Activated naive CD4-positive, alpha-beta T cell treated with anti-CD3 and anti-CD28 coated beads for 36 hours (primary cell): Measurements from ENCODE around the gene PHACTR3. TPM values are rescaled to one million over a fixed set of nuclear protein-coding genes. Genes with fewer than 3 reads are reported as not detected.

ENCODE experiments used
- CTCF ChIA-PET: fragments of 350-600 bp; sonication (Branson Sonifier 250); formaldehyde crosslinking; loops from one replicate; lab custom pipeline; 2021; ENCODE audit warnings: antibody characterized with exemption; lab: Charles Lee
- DNase-seq: peaks from one replicate; pipeline ENCODE4 v3.0.0-alpha.2; 2020
- H3K27ac Mint-ChIP-seq: one replicate; pipeline ENCODE4 v1.8.0; 2021; ENCODE audit warnings: mild to moderate bottlenecking, mixed read lengths
- H3K27me3 Mint-ChIP-seq: one replicate; pipeline ENCODE4 v1.8.0; 2021; ENCODE audit warnings: low read depth, mixed read lengths
- H3K36me3 Mint-ChIP-seq: one replicate; pipeline ENCODE4 v1.8.0; 2021; ENCODE audit warnings: low read depth, mixed read lengths
- H3K4me1 Mint-ChIP-seq: one replicate; pipeline ENCODE4 v1.8.0; 2021; ENCODE audit warnings: low read depth, mixed read lengths
- H3K4me3 Mint-ChIP-seq: one replicate; pipeline ENCODE4 v1.8.0; 2021; ENCODE audit warnings: mild to moderate bottlenecking, moderate library complexity, mixed read lengths
- H3K9me3 Mint-ChIP-seq: one replicate; pipeline ENCODE4 v1.8.0; 2021; ENCODE audit warnings: mixed read lengths
- intact Hi-C: fragments of 100-400 bp; cut with micrococcal nuclease; formaldehyde crosslinking; loops from one replicate; pipeline ENCODE4 v1.15.1; 2023
- total RNA-seq, 2 experiments: library from RNA; stranded (reverse); gene quantifications; one replicate each; pipeline ENCODE4 v1.2.3, GENCODE V29; 2021

The PHACTR3 gene
- total RNA-seq, 2 experiments from 2014 or later = not detected

GRCh38 chr20:59831024-59831915 lies 226.9 kb downstream of the PHACTR3 start:
- H3K36me3 Mint-ChIP-seq = no peaks in the 10 kb centered on the region
- H3K4me3 Mint-ChIP-seq = no peak overlapping the region
- H3K27me3 Mint-ChIP-seq = peaks cover 24% of the 10 kb centered on the region
- H3K27ac Mint-ChIP-seq = no peak overlapping the region
- CTCF ChIA-PET = no interaction called here
- intact Hi-C loops = no loop called here
- H3K9me3 Mint-ChIP-seq = no peaks in the 10 kb centered on the region
- no peak for DNase-seq
- H3K4me1 Mint-ChIP-seq = peaks cover 1% of the 10 kb centered on the region

- Mint-ChIP-seq H3K27ac (no peak overlapping the region), H3K4me3 (no peak overlapping the region), H3K9me3 (no peaks in the 10 kb centered on the region), H3K36me3 (no peaks in the 10 kb centered on the region), H3K4me1 (peaks cover 1% of the 10 kb centered on the region), H3K27me3 (peaks cover 30% of the 10 kb centered on the region)
- CTCF ChIA-PET = no interaction called here
- DNase-seq = no peak
- intact Hi-C loops = no loop called here
Measured at GRCh38 chr20:59831916-59832270, 227.6 kb downstream of the PHACTR3 start.

GRCh38 chr20:59832406-59833363 lies 228.3 kb downstream of the PHACTR3 start:
- H3K27ac Mint-ChIP-seq = no peak overlapping the region
- H3K4me3 Mint-ChIP-seq = no peak overlapping the region
- peaks cover 33% of the 10 kb centered on the region for H3K27me3 Mint-ChIP-seq
- intact Hi-C loops = no loop called here
- H3K4me1 Mint-ChIP-seq = peaks cover 1% of the 10 kb centered on the region
- DNase-seq = no peak
- no peaks in the 10 kb centered on the region for H3K9me3 Mint-ChIP-seq
- CTCF ChIA-PET = no interaction called here
- no peaks in the 10 kb centered on the region for H3K36me3 Mint-ChIP-seq

DNA sequence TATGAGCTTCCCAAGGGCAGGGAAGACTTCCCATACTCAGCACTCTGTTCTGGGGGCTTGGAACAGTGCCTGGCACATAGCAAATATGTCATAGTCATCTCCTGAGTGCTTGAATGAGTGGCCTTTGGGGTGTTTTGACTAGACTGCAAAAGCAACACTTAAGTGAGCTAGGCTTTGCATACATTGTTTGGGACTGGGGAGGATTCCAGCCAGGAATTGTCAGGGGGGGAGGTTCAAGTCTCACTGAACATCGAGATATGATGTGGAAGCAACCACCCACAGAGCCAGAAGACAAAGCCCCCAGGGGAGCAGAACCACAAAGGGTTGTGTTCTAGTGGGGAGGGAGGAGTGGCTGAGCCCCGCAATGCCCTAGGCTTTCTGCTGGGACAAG lies 230.7 kb downstream of the PHACTR3 start:
- Mint-ChIP-seq H3K9me3 (no peaks in the 10 kb centered on the region), H3K4me3 (no peak overlapping the region), H3K27me3 (peaks cover 33% of the 10 kb centered on the region), H3K27ac (no peak overlapping the region), H3K4me1 (peaks cover 1% of the 10 kb centered on the region), H3K36me3 (no peaks in the 10 kb centered on the region)
- intact Hi-C loops = no loop called here
- CTCF ChIA-PET = interaction anchor here (1.3 to 1.6 kb wide), 2 partner anchors 13 to 15 kb away, joined by 3 read pairs; no protein-coding TSS in a partner anchor
- no peak for DNase-seq

- H3K4me3 Mint-ChIP-seq = no peak overlapping the region
Measured at GRCh38 chr20:59835448-59836395, 231.4 kb downstream of the PHACTR3 start.

GRCh38 chr20:59836767-59837166 lies 232.4 kb downstream of the PHACTR3 start:
- CTCF ChIA-PET = no interaction called here
- Mint-ChIP-seq H3K36me3 (no peaks in the 10 kb centered on the region), H3K4me3 (no peak overlapping the region), H3K9me3 (no peaks in the 10 kb centered on the region), H3K27ac (no peak overlapping the region), H3K4me1 (peaks cover 1% of the 10 kb centered on the region), H3K27me3 (peaks cover 33% of the 10 kb centered on the region)
- intact Hi-C loops = no loop called here
- DNase-seq = no peak

More at GRCh38 chr20:59835448-59836395, 231.4 kb downstream of the PHACTR3 start:
- H3K27me3 Mint-ChIP-seq = peaks cover 33% of the 10 kb centered on the region
- CTCF ChIA-PET = interaction anchor here (1.3 kb wide), 1 partner anchor 15 kb away, joined by 3 read pairs; no protein-coding TSS in a partner anchor
- H3K27ac Mint-ChIP-seq = no peak overlapping the region
- peaks cover 1% of the 10 kb centered on the region for H3K4me1 Mint-ChIP-seq
- intact Hi-C loops = no loop called here
- no peak for DNase-seq
- no peaks in the 10 kb centered on the region for H3K36me3 Mint-ChIP-seq
- H3K9me3 Mint-ChIP-seq = no peaks in the 10 kb centered on the region

DNA sequence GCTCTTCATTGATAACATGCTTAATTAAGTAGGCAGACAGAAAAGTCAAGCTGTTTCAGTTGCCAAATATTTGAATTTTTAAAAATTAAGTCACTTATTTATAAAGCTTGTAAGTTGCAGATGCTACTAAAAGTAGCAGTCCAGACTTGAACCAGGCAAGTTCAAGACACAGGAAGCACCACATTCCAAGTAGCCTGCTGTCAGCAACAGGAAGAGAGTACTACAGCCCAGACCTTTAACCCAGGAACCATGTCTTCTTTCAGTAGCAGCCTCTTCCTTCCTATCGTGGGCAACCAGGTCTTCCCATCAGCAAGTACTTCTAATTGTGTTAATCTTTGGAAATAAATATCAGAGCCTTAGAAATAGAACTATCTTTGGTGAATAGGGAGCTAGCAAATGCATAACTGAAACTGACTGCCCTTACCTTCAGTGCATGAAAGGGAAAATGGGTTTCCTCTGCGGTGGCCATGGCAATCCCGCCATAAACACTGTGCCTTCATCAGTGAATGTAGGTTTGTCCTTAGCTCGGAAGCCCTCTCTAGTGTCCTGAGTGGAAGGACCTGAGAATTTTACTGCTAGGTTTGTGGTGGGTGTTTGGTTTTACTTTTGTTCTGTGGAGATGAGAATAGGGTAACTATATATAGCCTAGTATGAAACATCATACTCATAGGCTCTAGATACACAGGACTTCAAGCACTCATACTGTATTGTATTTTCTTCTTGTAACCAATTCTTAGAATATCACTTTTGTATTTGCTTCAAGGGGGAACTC lies 233.5 kb downstream of the PHACTR3 start:
- CTCF ChIA-PET = interaction anchor here (1.3 kb wide), 1 partner anchor 54 kb away, joined by 7 read pairs; no protein-coding TSS in a partner anchor
- peaks cover 1% of the 10 kb centered on the region for H3K4me1 Mint-ChIP-seq

GRCh38 chr20:59839400-59839799 lies 235.1 kb downstream of the PHACTR3 start:
- CTCF ChIA-PET = interaction anchor here (0.6 to 1.3 kb wide), 2 partner anchors 56 to 110 kb away, joined by 3 to 7 read pairs; no protein-coding TSS in a partner anchor
- Mint-ChIP-seq H3K9me3 (no peaks in the 10 kb centered on the region), H3K36me3 (no peaks in the 10 kb centered on the region), H3K4me1 (peaks cover 1% of the 10 kb centered on the region), H3K27ac (no peak overlapping the region), H3K4me3 (no peak overlapping the region), H3K27me3 (peaks cover 34% of the 10 kb centered on the region)
- intact Hi-C loops = no loop called here
- DNase-seq = no peak

More for the DNA sequence above, 233.5 kb downstream of the PHACTR3 start:
- H3K4me3 Mint-ChIP-seq = no peak overlapping the region
- intact Hi-C loops = no loop called here
- no peaks in the 10 kb centered on the region for H3K9me3 Mint-ChIP-seq
- peaks cover 33% of the 10 kb centered on the region for H3K27me3 Mint-ChIP-seq
- DNase-seq = no peak
- no peak overlapping the region for H3K27ac Mint-ChIP-seq
- H3K36me3 Mint-ChIP-seq = no peaks in the 10 kb centered on the region

DNA sequence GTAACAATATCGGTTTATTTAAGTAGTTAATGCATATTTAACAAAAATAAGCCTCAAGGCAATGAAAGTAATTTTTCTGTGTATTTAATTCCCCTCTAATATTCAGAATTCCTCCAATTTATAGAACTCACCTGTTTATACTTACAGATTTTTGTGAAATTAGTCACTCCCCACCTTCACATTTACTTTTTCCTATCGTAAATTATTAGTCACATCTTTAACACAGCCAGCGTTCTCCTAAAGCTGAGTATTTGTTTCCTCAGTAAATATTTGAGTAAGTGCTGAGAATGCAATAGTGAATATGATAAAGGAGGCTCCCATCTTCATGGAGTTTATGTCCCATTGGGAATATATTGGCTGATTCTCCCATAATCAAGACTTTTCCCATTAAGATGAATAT lies 241.1 kb downstream of the PHACTR3 start:
- H3K27me3 Mint-ChIP-seq = peaks cover 6% of the 10 kb centered on the region
- no peaks in the 10 kb centered on the region for H3K9me3 Mint-ChIP-seq
- DNase-seq = no peak
- H3K36me3 Mint-ChIP-seq = no peaks in the 10 kb centered on the region
- H3K4me1 Mint-ChIP-seq = no peaks in the 10 kb centered on the region
- no peak overlapping the region for H3K27ac Mint-ChIP-seq
- intact Hi-C loops = no loop called here
- CTCF ChIA-PET = no interaction called here
- no peak overlapping the region for H3K4me3 Mint-ChIP-seq

DNA sequence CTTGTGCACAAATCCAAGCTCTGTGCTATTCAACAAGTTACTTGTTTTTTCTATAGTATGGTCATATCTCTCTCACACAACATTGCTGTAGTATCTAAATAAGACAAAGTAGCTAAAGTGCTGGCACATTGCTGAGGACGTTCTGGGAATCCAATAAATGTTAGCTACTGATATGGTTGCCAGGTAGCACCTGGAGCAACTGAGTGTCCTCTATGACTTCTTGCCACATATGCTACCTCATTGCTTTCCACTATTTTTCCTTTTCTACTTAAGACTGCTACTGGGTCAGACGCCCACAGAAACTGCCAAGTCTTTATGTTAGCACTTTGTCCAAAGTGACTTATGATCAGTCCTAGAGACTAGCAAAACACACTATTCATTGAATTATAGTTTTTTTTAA lies 243.8 kb downstream of the PHACTR3 start:
- no peak for DNase-seq
- Mint-ChIP-seq H3K27ac (no peak overlapping the region), H3K9me3 (no peaks in the 10 kb centered on the region), H3K27me3 (no peaks in the 10 kb centered on the region), H3K4me1 (no peaks in the 10 kb centered on the region), H3K36me3 (no peaks in the 10 kb centered on the region), H3K4me3 (no peak overlapping the region)
- intact Hi-C loops = no loop called here
- CTCF ChIA-PET = interaction anchor here (0.8 to 1.7 kb wide), 2 partner anchors 14 to 63 kb away, joined by 3 to 4 read pairs; no protein-coding TSS in a partner anchor
